Measurements from ENCODE around the gene SH3BP5L.

SH3BP5L gene

GRCh38 chr1:248850536-248851251, 25.0 kb upstream of the SH3BP5L start:
- H3K4me3 ChIP-seq (replicated peaks; ENCODE audit: low read depth, low read length): no peak overlapping the region
- no peak for DNase-seq (ENCODE audit: low read depth)
- TF ChIP-seq, protein P1, sequence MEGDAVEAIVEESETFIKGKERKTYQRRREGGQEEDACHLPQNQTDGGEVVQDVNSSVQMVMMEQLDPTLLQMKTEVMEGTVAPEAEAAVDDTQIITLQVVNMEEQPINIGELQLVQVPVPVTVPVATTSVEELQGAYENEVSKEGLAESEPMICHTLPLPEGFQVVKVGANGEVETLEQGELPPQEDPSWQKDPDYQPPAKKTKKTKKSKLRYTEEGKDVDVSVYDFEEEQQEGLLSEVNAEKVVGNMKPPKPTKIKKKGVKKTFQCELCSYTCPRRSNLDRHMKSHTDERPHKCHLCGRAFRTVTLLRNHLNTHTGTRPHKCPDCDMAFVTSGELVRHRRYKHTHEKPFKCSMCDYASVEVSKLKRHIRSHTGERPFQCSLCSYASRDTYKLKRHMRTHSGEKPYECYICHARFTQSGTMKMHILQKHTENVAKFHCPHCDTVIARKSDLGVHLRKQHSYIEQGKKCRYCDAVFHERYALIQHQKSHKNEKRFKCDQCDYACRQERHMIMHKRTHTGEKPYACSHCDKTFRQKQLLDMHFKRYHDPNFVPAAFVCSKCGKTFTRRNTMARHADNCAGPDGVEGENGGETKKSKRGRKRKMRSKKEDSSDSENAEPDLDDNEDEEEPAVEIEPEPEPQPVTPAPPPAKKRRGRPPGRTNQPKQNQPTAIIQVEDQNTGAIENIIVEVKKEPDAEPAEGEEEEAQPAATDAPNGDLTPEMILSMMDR (IDR thresholded peaks at IDR 0.05; ENCODE audit: low read length, missing control alignments): no peak

GRCh38 chr1:248850124-248850523, 24.4 kb upstream of the SH3BP5L start:
- TF ChIP-seq, protein P1 (IDR thresholded peaks at IDR 0.05; ENCODE audit: low read length, missing control alignments): no peak
- no peak for DNase-seq (ENCODE audit: low read depth)
- no peak overlapping the region for H3K4me3 ChIP-seq (replicated peaks; ENCODE audit: low read depth, low read length)

- TF ChIP-seq, protein P1 (IDR thresholded peaks at IDR 0.05; ENCODE audit: low read length, missing control alignments): no peak
- no peak for DNase-seq (ENCODE audit: low read depth)
- H3K4me3 ChIP-seq (replicated peaks; ENCODE audit: low read depth, low read length): no peak overlapping the region
Observed at GRCh38 chr1:248849637-248850036, 23.9 kb upstream of the SH3BP5L start.

GRCh38 chr1:248849152-248849551, 23.4 kb upstream of the SH3BP5L start:
- no peak for DNase-seq (ENCODE audit: low read depth)
- TF ChIP-seq, protein P1 (IDR thresholded peaks at IDR 0.05; ENCODE audit: low read length, missing control alignments): no peak
- H3K4me3 ChIP-seq (replicated peaks; ENCODE audit: low read depth, low read length): no peak overlapping the region

- TF ChIP-seq, protein P1 (IDR thresholded peaks at IDR 0.05; ENCODE audit: low read length, missing control alignments): no peak
- DNase-seq (ENCODE audit: low read depth): no peak
Observed at GRCh38 chr1:248848602-248849001, 22.9 kb upstream of the SH3BP5L start.

DNA sequence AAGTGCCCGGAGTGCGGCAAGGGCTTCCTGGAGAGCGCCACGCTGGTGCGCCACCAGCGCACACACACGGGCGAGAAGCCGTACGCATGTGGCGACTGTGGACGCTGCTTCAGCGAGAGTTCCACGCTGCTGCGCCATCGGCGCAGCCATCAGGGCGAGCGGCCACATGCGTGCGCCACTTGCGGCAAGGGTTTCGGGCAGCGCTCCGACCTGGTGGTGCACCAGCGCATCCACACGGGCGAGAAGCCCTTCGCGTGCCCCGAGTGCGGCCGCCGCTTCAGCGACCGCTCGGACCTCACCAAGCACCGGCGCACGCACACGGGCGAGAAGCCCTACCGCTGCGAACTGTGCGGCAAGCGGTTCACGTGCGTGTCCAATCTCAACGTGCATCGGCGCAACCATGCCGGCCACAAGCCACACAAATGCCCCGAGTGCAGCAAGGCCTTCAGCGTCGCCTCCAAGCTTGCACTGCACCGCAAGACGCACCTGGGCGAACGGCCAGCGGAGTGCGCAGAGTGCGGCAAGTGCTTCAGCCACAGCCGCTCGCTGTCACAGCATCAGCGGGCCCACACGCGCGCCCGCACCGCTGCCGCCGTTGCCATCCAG, 22.3 kb upstream of the SH3BP5L start:
- TF ChIP-seq, protein P1 (IDR thresholded peaks at IDR 0.05; ENCODE audit: low read length, missing control alignments): no peak
- DNase-seq (ENCODE audit: low read depth): no peak
- no peak overlapping the region for H3K4me3 ChIP-seq (replicated peaks; ENCODE audit: low read depth, low read length)

More at GRCh38 chr1:248848602-248849001, 22.9 kb upstream of the SH3BP5L start:
- no peak overlapping the region for H3K4me3 ChIP-seq (replicated peaks; ENCODE audit: low read depth, low read length)

Measured in fibroblast of pulmonary artery (primary cell).